Nephron (organoid): ENCODE results near the gene RIPK3.
"Not testable (repeated sequence)": the region's sequence is repeated elsewhere in the genome, so short reads cannot be mapped to it uniquely, and the experiment has no call there.

ENCODE experiments used
- H3K27ac Mint-ChIP-seq, 3 experiments: 2 replicates each; pipeline ENCODE4 v1.8.0; 2020; ENCODE audit warnings: mixed read lengths in 3 of 3, mild to moderate bottlenecking in 2 of 3, moderate library complexity in 1 of 3
- H3K27me3 Mint-ChIP-seq: 2 replicates; pipeline ENCODE4 v1.8.0; 2021; ENCODE audit warnings: low read depth, mild to moderate bottlenecking, moderate library complexity, mixed read lengths
- H3K36me3 Mint-ChIP-seq: 2 replicates; pipeline ENCODE4 v1.8.0; 2020; ENCODE audit warnings: low read depth, mixed read lengths
- H3K4me1 Mint-ChIP-seq: 2 replicates; pipeline ENCODE4 v1.8.0; 2020; ENCODE audit warnings: mixed read lengths
- H3K4me3 Mint-ChIP-seq, 3 experiments: 2 replicates each; pipeline ENCODE4 v1.8.0; 2020; ENCODE audit warnings: mild to moderate bottlenecking in 3 of 3, mixed read lengths in 3 of 3, moderate library complexity in 2 of 3
- H3K9me3 Mint-ChIP-seq: 2 replicates; pipeline ENCODE4 v1.8.0; 2020; ENCODE audit warnings: mixed read lengths
- TF ChIP-seq, protein P1 (sequence below), 3 experiments: fragments of 200-600 bp; sonication (generic); IDR thresholded peaks; one replicate each; pipeline ENCODE4 v1.5.0; 2021; ENCODE audit warnings: antibody characterized with exemption in 3 of 3; ENCODE audit not compliant: unreplicated experiment in 3 of 3

Gene RIPK3

GRCh38 chr14:24363401-24363800, 23.6 kb upstream of the RIPK3 start:
- Mint-ChIP-seq H3K4me3 (no peak overlapping the region), H3K27ac (no peak overlapping the region), H3K36me3 (no peaks in the 10 kb centered on the region), H3K9me3 (no peaks in the 10 kb centered on the region), H3K27me3 (peaks cover 12% of the 10 kb centered on the region), H3K4me1 (peaks cover 24% of the 10 kb centered on the region)
- TF ChIP-seq, protein P1, sequence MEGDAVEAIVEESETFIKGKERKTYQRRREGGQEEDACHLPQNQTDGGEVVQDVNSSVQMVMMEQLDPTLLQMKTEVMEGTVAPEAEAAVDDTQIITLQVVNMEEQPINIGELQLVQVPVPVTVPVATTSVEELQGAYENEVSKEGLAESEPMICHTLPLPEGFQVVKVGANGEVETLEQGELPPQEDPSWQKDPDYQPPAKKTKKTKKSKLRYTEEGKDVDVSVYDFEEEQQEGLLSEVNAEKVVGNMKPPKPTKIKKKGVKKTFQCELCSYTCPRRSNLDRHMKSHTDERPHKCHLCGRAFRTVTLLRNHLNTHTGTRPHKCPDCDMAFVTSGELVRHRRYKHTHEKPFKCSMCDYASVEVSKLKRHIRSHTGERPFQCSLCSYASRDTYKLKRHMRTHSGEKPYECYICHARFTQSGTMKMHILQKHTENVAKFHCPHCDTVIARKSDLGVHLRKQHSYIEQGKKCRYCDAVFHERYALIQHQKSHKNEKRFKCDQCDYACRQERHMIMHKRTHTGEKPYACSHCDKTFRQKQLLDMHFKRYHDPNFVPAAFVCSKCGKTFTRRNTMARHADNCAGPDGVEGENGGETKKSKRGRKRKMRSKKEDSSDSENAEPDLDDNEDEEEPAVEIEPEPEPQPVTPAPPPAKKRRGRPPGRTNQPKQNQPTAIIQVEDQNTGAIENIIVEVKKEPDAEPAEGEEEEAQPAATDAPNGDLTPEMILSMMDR (IDR thresholded peaks at IDR 0.05; ENCODE audit: unreplicated experiment in 3 of 3): no peak

GRCh38 chr14:24362241-24362960, 22.6 kb upstream of the RIPK3 start:
- no peak overlapping the region for H3K27ac Mint-ChIP-seq
- H3K36me3 Mint-ChIP-seq: no peaks in the 10 kb centered on the region
- H3K4me1 Mint-ChIP-seq: peaks cover 21% of the 10 kb centered on the region
- H3K4me3 Mint-ChIP-seq: no peak overlapping the region
- peaks cover 21% of the 10 kb centered on the region for H3K27me3 Mint-ChIP-seq
- no peaks in the 10 kb centered on the region for H3K9me3 Mint-ChIP-seq
- TF ChIP-seq, protein P1 (IDR thresholded peaks at IDR 0.05; ENCODE audit: unreplicated experiment in 3 of 3): no peak

GRCh38 chr14:24361326-24361725, 21.5 kb upstream of the RIPK3 start:
- TF ChIP-seq, protein P1 (IDR thresholded peaks at IDR 0.05; ENCODE audit: unreplicated experiment in 3 of 3): no peak
- Mint-ChIP-seq H3K36me3 (no peaks in the 10 kb centered on the region), H3K27ac (no peak overlapping the region), H3K9me3 (no peaks in the 10 kb centered on the region), H3K4me1 (peaks cover 14% of the 10 kb centered on the region), H3K27me3 (peaks cover 21% of the 10 kb centered on the region), H3K4me3 (no peak overlapping the region)

DNA sequence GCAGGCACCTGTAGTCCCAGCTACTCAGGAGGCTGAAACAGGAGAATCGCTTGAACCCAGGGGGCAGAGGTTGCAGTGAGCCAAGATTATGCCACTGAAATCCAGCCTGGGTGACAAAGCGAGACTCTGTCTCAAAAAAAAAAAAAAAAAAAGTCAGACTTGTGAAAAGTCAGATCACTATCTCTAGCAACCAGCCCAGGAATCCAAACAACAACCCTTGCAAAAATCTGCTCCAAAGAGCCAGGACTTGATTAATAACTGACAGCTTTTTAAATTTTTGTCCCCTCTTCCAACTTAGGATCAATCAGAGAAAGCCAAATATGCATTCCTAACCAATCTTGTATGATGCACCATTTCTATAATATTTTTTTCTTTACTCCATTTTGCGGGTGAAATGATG, 20.5 kb upstream of the RIPK3 start:
- Mint-ChIP-seq H3K27ac (no peak overlapping the region), H3K4me1 (peaks cover 5% of the 10 kb centered on the region), H3K36me3 (no peaks in the 10 kb centered on the region), H3K4me3 (no peak overlapping the region), H3K9me3 (no peaks in the 10 kb centered on the region), H3K27me3 (peaks cover 21% of the 10 kb centered on the region)
- TF ChIP-seq, protein P1 (IDR thresholded peaks at IDR 0.05; ENCODE audit: unreplicated experiment in 3 of 3): no peak

DNA sequence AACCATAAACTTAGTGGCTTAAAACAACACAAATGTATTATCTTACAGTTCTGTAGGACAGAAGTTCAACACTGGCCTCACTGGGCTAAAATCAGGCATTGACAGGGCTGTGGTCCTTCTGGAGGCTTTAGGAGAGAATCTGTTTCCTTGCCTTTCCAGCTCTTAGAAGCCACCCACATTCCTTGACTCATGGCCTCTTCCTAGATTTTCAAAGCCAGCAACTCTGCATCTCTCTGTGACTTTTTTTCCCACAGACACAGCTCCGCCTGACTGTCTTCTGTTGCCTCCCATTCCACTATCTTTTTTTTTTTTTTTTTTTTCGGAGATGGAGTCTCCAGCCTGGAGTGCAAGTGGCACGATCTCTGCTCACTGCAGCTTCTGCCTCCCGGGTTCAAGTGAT, 16.4 kb upstream of the RIPK3 start:
- Mint-ChIP-seq H3K9me3 (no peaks in the 10 kb centered on the region), H3K27me3 (peaks cover 34% of the 10 kb centered on the region), H3K27ac (no peak overlapping the region), H3K4me3 (no peak overlapping the region), H3K36me3 (no peaks in the 10 kb centered on the region), H3K4me1 (no peaks in the 10 kb centered on the region)
- TF ChIP-seq, protein P1 (IDR thresholded peaks at IDR 0.05; ENCODE audit: unreplicated experiment in 3 of 3): no peak

DNA sequence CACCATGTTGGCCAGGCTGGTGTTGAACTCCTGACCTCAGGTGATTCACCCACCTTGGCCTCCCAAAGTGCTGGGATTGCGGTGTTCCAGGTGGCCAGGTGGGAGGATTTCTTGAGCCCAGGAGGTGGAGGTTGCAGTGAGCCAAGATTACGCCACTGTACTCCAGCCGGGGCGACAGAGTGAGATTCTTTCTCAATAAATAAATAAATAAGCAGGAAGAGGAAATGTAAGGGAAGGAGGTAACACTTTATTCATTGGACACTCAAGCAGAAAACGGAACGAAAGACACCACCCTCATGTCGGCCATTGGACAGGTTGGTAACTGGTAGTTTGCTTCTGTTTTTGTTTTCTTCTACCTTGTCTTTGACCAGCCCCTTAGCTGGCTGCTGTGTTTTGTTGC, 15.2 kb upstream of the RIPK3 start:
- Mint-ChIP-seq H3K4me1 (no peaks in the 10 kb centered on the region), H3K36me3 (no peaks in the 10 kb centered on the region), H3K27ac (no peak overlapping the region), H3K27me3 (peaks cover 37% of the 10 kb centered on the region), H3K9me3 (no peaks in the 10 kb centered on the region), H3K4me3 (no peak overlapping the region)
- TF ChIP-seq, protein P1 (IDR thresholded peaks at IDR 0.05; ENCODE audit: unreplicated experiment in 3 of 3): no peak

GRCh38 chr14:24354482-24354825, 14.7 kb upstream of the RIPK3 start:
- H3K36me3 Mint-ChIP-seq, H3K27ac Mint-ChIP-seq, H3K4me1 Mint-ChIP-seq, H3K9me3 Mint-ChIP-seq, H3K4me3 Mint-ChIP-seq: not testable (repeated sequence)
- peaks cover 43% of the 10 kb centered on the region for H3K27me3 Mint-ChIP-seq
